Pons (tissue), 1 donor: ENCODE data around the gene TXLNB.
A peak's percentile ranks its signal among the peaks of the same experiment; 100 is the strongest.
"Not testable (repeated sequence)": the region's sequence is repeated elsewhere in the genome, so short reads cannot be mapped to it uniquely, and the experiment has no call there.

Source experiments
- DNase-seq: peaks from one replicate; pipeline ENCODE4 v3.0.0-alpha.2; 2016; ENCODE audit warnings: low spot score

The TXLNB gene

GRCh38 chr6:139311831-139312230 is 20.0 kb upstream of the TXLNB start:
- no peak for DNase-seq

- no peak for DNase-seq
Observed at GRCh38 chr6:139308936-139309603, 17.3 kb upstream of the TXLNB start.

- DNase-seq, result no peak
Observed at GRCh38 chr6:139308286-139308916, 16.6 kb upstream of the TXLNB start.

- DNase-seq, result no peak
Observed at GRCh38 chr6:139306291-139306981, 14.6 kb upstream of the TXLNB start.

- no peak for DNase-seq
Observed at GRCh38 chr6:139303185-139303584, 11.4 kb upstream of the TXLNB start.

- no peak for DNase-seq
Observed at GRCh38 chr6:139297921-139298320, 6.1 kb upstream of the TXLNB start.

GRCh38 chr6:139296927-139297326 is 5.1 kb upstream of the TXLNB start:
- no peak for DNase-seq

GRCh38 chr6:139295901-139296300 is 4.1 kb upstream of the TXLNB start:
- DNase-seq, result peak; percentile 25

GRCh38 chr6:139294090-139294489 is 2.3 kb upstream of the TXLNB start:
- no peak for DNase-seq

GRCh38 chr6:139293230-139293629 is 1.4 kb upstream of the TXLNB start:
- not testable (repeated sequence) for DNase-seq

GRCh38 chr6:139290787-139291311 is 949 bp downstream of the TXLNB start:
- peak; percentile 78 for DNase-seq

- DNase-seq, result no peak
Observed at GRCh38 chr6:139289233-139289632, 2.6 kb downstream of the TXLNB start.

GRCh38 chr6:139288496-139289040 is 3.2 kb downstream of the TXLNB start:
- no peak for DNase-seq

GRCh38 chr6:139287868-139288267 is 3.9 kb downstream of the TXLNB start:
- no peak for DNase-seq

GRCh38 chr6:139286438-139286837 is 5.4 kb downstream of the TXLNB start:
- DNase-seq, result not testable (repeated sequence)

- DNase-seq, result no peak
Observed at GRCh38 chr6:139285590-139285989, 6.2 kb downstream of the TXLNB start.

- DNase-seq, result no peak
Observed at GRCh38 chr6:139284789-139285188, 7.0 kb downstream of the TXLNB start.

- no peak for DNase-seq
Observed at GRCh38 chr6:139282684-139283083, 9.1 kb downstream of the TXLNB start.

- no peak for DNase-seq
Observed at GRCh38 chr6:139278190-139278589, 13.6 kb downstream of the TXLNB start.

- no peak for DNase-seq
Observed at GRCh38 chr6:139277587-139277986, 14.2 kb downstream of the TXLNB start.

GRCh38 chr6:139277161-139277560 is 14.6 kb downstream of the TXLNB start:
- DNase-seq, result no peak

GRCh38 chr6:139275279-139276055 is 16.3 kb downstream of the TXLNB start:
- no peak for DNase-seq
